Measurements from ENCODE around the gene COL5A1.

DNA sequence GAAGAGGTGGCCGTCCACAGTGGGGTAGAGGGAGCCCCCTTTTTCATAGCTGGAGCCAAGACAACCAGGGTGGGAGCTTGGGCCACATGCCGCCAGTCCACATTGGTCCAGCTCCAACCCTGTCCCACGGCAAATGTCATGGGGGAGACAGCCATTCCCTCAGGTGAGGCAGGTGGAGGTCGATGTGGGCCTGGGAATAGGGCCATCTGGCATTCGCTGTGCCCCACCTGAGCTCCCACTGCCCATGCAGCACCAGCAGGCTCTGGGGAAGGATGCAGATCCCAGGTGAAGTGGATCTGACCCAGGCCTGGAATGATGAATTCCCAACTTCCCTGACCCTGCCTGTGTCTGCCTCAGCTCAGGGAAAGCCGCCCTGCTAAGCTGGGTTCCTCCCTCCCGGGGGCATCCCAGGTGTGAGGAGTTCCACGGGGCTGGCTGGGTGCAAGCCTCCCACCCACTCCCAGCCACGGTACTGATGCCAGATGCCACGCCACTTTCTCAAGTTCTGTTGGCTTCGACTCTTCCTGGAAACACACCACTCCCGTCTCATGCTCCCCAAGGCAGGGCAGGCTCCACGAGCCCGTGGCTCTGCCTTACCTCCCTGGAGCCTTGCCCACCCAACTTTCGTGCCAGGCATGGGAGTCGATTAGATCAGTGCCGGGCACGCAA is 213.8 kb downstream of the COL5A1 start:
- TF ChIP-seq POLR2A (IDR thresholded peaks at IDR 0.05) (no peak), EP300 (IDR thresholded peaks at IDR 0.05) (no peak)
- TF ChIP-seq, protein P1, sequence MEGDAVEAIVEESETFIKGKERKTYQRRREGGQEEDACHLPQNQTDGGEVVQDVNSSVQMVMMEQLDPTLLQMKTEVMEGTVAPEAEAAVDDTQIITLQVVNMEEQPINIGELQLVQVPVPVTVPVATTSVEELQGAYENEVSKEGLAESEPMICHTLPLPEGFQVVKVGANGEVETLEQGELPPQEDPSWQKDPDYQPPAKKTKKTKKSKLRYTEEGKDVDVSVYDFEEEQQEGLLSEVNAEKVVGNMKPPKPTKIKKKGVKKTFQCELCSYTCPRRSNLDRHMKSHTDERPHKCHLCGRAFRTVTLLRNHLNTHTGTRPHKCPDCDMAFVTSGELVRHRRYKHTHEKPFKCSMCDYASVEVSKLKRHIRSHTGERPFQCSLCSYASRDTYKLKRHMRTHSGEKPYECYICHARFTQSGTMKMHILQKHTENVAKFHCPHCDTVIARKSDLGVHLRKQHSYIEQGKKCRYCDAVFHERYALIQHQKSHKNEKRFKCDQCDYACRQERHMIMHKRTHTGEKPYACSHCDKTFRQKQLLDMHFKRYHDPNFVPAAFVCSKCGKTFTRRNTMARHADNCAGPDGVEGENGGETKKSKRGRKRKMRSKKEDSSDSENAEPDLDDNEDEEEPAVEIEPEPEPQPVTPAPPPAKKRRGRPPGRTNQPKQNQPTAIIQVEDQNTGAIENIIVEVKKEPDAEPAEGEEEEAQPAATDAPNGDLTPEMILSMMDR (IDR thresholded peaks at IDR 0.05) = no peak

Data from tibial nerve (tissue), 4 donors.